Left colon (tissue), 2 donors: Measurements from ENCODE around the gene CNIH3. TPM values are rescaled to one million over a fixed set of nuclear protein-coding genes. Genes with fewer than 3 reads are reported as not detected.
"Not testable (repeated sequence)": the region's sequence is repeated elsewhere in the genome, so short reads cannot be mapped to it uniquely, and the experiment has no call there.

Source experiments
- ATAC-seq: fragments of 200-7000 bp; cut with Tn5 transposase; one replicate; pipeline ENCODE4 v1.9.1; 2020; ENCODE audit warnings: mild to moderate bottlenecking, moderate library complexity
- DNase-seq, 2 donors: peaks; one replicate each; pipeline ENCODE4 v3.0.0-alpha.2; 2020
- intact Hi-C, 2 donors: fragments of 100-400 bp; cut with DNase I in 1 of 2; cut with micrococcal nuclease in 1 of 2; formaldehyde crosslinking; loops; one replicate each; pipeline versions ENCODE4 v1.11.2 to v1.14.0; 2022; cut with DNase I, micrococcal nuclease
- total RNA-seq, 2 donors: library from RNA; stranded (reverse); fragmentation: NEBNext Ultra II Directional; extraction: Animal tissue kit (Norgen Biotek cat#: 25700); gene quantifications; one replicate each; pipeline ENCODE4 v1.2.1, GENCODE V29; 2021
- donor health status: DM: no; HTN: no; CAD: no.
- donor health status: DM: yes; HTN: yes; CAD: no.

Gene CNIH3
- total RNA-seq, 2 donors from 2014 or later, result 0.95 to 1.5 TPM

DNA sequence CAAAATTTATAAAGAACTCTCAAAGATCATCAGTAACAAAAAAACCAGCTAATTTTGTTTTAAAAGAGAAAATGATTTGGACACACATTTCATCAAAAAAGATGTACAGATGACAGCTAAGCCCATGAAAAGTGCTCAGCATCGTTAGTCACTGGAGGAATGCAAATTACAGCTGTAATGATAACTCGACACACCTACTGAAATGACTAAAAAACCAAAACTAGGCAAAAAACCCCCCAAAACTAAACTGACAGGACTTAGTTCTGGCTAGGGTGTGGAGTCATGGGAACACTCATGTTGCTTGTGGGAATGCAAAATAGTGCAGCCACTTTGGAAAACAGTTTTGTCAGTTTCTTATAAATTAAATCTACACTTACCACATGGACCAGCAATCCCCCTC lies 59.5 kb downstream of the CNIH3 start:
- no peak for ATAC-seq
- DNase-seq, result no peak
- intact Hi-C loops, result no loop called here

DNA sequence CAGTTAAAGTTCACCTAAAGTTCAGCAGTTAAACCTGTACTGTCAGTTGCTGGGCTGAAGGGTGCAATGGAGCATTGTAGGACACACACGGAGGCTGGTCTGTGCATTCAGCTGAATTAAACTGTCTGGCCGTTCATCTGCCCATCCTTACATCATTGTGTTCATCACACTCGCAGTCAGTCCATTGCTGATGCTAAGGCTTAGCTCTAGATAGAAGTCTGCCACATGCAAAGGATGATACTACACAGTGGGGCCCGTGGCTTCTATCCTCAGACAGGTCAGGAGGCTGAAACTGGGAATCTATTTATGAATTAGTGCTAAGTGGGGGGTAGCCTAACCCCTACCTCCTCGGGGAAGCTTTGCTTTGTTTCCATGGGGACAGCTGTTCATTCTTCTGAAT lies 60.4 kb downstream of the CNIH3 start:
- ATAC-seq (no peak), DNase-seq (no peak)
- intact Hi-C loops, result no loop called here

DNA sequence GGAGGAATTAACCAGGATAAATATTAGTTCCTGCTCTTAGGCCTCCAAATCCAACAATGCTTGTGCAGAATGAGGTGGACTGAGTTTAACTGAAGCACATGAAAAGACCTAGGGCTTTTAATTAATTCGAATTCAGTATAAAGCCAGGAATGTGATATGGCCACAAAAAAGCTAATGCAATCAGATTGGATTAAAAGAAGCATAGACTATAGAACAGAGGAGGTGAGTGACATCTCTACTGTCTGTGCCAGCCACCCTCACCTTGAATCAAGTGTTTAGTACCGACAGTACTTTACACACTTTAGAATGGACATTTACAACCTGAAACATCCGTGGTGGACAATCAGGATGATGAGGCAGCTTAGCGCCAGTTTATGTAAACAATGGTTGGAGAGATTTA lies 62.1 kb downstream of the CNIH3 start:
- no peak for DNase-seq
- ATAC-seq, result no peak
- intact Hi-C loops, result no loop called here

DNA sequence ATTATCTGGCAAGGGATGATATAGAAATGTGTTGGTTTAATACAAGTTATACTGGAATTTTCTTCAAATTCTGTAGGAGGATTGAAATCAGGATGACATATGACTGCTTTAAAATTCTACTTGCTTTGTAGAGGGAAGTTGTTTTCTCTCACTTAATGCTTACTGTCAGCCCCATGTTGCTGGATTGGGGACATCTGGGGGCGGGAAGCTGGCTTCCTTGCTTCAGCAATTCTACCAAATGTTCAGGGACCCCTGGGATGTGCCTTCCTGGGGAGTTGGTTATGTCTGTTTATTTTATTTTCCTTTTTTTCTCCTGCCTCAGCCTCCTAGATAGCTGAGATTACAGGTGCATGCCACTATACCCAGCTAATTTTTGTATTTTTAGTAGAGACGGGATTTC lies 63.5 kb downstream of the CNIH3 start:
- intact Hi-C loops, result no loop called here
- ATAC-seq, result no peak
- DNase-seq, result no peak

DNA sequence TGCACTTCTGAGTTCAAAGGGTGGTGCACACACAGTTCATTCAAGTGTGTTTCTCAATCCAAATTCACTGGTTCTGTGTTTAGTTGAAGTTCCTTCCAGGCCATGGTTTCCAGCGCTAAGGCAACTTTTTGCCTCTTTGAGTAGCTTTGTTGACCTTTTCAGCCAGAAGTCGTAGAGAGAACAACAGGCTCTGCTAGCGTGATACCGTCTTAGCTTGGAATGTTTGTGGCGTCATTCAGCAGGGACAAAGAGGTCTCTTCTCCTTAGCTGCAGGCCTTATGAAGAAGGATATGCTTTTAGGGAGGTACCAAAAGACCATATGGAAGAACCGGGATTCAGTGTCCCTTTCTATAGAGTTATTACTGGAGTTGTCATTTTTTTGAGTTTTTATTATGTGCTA lies 65.7 kb downstream of the CNIH3 start:
- no peak for ATAC-seq
- intact Hi-C loops, result no loop called here
- DNase-seq, result no peak

DNA sequence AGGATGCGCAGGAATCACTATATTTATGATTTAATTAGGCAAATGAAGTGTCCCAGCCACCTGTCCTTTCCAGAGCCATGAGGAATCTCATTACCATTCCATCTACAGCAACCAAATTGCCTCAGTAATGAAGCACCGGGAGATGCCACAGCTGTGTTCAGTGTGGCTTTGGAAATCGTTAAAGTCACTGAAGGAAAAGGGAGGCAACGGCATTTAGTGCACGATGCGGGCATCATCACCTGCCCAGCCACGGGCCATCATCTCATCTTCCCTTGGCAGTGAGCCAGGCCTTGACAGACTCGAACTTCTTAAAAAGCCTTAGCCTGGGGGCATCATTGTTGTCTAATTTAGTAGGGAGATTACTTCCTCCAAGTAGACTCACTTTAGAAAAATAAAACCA lies 67.8 kb downstream of the CNIH3 start:
- no peak for ATAC-seq

DNA sequence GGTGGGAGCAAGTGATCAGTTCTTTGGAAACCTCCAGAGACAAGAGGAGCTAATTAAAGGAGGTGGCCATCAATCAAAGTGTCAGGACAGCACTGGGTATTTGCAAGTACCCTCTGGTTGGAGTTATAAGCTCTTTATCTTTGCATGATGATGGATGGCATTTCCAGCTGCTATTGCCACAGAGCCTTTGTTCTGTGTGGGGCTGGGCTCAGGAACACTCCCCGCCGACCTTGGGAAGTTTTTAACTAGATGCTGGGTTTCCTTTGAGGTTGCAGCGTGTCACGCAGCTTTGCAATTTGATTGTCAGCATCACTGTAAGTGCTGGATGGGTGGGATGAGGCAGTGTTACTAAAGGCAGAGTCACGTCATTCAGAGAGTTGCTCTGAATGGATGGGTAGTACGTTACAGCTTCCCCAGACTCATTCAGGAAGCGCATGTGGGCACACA lies 68.9 kb downstream of the CNIH3 start:
- ATAC-seq (no peak), DNase-seq (no peak)
- intact Hi-C loops, result no loop called here

More for the DNA sequence above, 67.8 kb downstream of the CNIH3 start:
- DNase-seq, result no peak
- intact Hi-C loops, result no loop called here

DNA sequence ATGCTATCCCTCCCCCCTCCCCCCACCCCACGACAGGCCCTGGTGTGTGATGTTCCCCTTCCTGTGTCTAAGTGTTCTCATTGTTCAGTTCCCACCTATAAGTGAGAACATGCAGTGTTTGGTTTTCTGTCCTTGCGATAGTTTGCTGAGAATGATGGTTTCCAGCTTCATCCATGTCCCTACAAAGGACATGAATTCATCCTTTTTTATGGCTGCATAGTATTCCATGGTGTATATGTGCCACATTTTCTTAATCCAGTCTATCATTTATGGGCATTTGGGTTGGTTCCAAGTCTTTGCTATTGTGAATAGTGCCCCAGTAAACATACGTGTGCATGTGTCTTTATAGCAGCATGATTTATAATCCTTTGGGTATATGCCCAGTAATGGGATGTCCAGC lies 70.0 kb downstream of the CNIH3 start:
- intact Hi-C loops, ATAC-seq, DNase-seq: not testable (repeated sequence)

DNA sequence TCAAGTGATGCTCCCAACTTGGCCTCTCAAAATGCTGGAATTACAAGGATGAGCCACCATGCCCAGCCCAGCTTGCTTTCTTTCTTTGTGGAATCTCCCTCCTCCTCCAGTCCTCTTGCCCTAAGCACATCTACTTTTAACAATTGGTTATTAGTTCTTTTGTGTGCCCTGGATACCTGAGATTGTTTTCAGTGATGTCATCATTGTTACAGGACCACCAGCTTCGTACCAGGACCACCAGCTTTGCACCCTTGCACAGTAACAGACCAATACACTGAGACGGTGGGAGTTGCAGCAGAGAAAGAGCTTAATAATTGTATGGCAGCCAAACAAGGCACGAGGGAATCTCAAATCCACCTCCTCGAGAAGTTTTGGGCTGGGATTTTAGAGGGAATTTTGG lies 71.3 kb downstream of the CNIH3 start:
- intact Hi-C loops, result no loop called here
- ATAC-seq (no peak), DNase-seq (no peak)

DNA sequence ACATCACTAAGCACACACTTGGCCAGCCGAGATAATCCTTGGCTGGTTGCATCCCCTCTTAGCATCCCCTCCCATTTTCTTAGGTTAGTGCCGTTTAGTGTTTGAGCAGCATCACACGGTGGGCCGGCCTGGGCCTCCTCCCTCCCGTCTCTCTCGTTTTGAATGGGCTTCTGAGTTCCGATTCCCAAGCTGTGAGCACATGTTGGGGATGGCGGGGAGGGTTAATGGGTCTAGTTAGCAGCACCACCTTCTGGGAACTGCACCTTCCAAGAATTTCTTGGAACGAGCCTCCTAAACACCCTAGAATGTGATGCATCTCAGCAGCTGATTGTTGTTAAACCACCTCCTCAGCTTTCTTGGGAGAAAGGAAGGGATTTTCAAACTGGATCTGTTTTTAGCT lies 73.3 kb downstream of the CNIH3 start:
- no peak for DNase-seq
- intact Hi-C loops, result no loop called here
- no peak for ATAC-seq

DNA sequence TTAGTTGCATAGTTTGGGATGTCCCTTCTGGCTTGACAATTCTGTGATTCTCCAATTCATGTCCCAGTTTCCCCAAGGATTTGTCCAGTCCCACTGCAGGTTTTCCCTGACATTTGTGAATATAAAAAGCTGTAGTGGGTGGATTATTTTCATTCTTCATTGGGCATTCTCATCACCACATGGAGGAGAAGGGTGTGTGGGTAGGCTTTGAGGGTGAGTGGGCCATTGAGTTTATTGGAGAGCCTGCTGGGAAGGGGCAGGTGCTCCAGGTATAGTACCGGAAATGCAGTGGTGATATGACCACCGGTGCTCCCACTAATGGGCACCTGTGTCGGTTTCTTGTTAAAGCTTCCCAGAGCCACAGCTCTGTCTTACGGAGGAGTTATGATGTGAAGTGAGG lies 74.5 kb downstream of the CNIH3 start:
- ATAC-seq (no peak), DNase-seq (no peak)
- intact Hi-C loops, result no loop called here

DNA sequence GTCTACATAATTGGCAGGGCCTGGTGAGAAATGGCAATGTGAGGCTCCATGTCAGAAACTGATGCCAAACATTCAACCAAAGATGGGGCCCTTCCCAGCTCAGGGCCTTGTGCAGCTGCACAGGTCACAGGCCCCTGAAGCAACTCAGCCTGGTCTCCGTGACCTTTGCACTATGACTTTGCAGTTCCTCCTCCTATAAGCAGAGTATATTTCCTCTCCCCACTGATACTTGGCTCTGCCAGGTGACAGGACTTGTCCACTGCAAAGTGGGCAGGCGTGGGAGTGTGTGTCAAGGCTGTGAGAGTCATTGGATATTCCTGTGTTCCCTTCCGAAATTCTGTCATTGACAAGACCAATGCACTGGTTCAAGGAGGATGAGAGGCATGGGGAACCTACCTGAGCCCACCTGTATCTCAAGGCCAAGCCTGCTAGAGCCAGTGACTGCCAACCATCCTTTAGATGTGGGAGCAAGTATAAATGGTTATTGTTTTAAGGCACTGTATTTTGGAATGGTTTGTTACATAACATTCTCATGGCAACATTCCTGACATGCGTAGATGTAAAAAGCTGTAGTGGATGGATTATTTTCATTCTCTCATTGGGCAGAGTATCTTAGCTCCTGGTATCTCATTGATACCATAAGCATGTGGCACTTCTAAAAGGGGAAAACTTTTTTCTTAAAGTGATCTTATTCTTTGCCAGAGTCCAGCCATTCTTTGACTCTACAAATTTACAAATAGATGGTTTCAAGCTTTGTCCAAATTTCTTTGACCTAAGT lies 75.2 kb downstream of the CNIH3 start:
- DNase-seq, result no peak
- ATAC-seq, result no peak
- intact Hi-C loops, result no loop called here

DNA sequence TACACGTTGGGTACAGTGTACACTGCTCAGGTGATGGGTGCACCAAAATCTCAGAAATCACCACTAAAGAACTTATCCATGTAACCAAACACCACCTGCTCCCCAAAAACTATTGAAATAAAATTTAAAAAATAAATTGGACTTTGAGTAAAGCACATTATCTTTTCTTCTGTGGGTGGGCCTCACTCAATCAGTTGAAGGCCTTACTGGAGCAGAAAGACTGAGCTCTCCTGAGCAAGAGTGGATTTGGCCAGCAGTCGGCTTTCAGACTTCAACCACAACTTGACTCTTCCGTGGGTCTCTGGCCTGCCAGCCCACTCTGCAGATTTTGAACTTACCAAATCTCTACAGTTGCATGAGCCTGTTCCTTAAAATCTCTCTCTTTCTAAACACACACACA lies 78.9 kb downstream of the CNIH3 start:
- intact Hi-C loops, result no loop called here
- ATAC-seq (no peak), DNase-seq (no peak)

DNA sequence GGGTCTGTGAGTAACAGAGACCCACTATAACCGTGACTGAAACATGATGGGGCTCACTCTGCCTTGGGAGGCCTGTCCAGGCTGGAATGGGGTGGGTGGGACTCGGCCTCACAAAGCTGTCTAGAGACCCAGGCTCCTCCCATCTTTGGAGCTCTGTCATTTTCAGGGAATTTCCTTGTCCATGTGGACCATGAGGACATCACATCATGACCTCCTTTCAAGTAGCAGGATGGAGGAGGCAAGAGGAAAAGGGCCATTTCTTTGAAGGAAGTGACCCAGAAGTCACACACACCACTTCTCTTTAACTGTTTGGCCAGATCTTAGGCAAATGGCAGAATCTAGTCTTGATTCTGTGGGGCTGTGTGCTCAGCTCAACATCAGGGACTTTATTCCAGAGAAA lies 79.9 kb downstream of the CNIH3 start:
- intact Hi-C loops, result no loop called here
- DNase-seq, result no peak

DNA sequence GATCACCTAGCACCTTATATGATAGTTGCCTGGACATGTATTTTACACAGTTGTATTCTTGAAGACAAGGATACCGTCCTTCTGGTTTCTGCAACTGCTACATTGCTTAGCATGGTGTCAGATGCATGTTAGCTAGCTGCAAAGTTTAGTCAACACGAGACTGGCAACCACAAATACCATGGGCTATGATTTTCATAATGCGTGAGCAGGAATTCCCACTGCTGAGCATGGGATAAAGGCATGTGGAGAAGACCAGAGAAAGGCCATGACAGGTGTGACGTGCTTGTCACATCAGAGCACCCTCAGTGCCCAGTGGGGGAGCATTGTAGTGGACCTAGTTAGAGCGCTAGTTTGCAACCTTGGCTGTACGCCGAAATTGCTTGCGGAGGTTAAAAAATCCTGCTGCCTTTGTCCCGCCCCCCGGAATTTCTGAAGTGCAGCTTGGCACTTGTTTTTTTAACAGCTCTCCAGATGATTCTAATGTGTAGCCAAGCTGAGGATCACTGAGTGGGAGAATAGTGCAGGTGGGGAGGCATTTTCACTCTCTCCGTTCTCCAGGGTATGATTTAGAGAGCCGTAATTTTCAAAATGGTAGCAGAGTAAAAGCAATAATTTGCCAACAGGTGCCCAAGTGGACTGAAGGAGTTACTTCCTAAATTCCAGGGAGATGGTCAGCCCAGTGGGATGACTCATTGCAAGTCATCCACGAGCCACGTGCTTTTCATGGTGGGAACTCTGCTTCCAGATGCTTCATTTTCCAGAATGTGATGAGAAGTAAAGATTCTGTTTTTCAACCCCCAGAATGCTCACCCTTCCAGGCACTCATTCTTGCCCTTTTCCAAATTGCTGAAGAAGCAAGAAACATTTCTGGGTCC lies 81.0 kb downstream of the CNIH3 start:
- ATAC-seq, result no peak
- intact Hi-C loops, result no loop called here
- DNase-seq, result no peak

More for the DNA sequence above, 79.9 kb downstream of the CNIH3 start:
- no peak for ATAC-seq

DNA sequence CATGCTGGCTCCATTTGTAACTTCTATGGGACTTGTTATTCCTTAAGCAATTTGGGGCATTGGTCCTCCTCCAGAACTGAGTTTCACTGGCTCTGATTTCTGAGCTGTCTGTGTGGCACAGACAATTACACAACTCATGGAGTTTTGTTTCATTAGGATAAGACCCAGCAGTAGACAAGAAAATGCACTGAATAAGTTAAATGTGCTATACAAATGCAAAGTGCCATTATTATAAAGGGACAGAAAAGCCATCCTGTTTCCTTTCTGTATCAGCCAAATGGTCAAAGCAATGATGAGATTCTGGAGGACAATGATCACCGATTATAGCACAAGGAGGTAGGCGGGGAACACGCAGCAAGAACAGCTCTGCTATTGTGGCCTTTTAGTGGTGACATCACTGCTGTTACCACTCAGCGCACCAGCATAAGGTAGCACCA lies 81.9 kb downstream of the CNIH3 start:
- ATAC-seq, result no peak
- intact Hi-C loops, result no loop called here

DNA sequence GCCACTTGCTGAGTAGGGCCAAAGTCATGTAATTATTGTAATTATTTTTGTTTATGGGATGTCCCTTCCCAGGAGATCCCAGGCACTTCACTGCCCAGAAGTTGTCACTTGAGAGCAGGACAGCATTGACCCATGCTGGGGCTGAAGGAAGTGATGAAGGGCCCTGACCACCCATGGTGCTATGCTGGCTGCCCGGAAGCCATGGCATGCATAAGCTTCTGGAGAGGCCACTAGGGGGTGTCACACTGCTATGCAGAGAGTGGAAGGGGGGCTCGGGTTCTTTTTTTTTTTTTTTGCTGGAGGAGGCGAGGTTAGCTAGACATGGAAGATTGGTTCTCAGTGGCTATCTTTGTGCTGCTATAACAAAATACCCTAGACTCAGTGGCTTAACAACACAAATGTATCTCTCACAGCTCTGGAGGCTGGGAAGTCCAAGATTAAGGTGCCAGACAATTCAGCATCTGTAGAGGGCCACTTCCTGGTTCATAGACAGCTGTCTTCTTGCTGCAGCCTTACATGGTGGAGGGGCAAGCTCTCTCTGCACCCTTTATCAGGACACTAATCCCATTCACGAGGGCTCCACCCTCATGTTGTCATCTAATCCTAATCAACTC lies 84.9 kb downstream of the CNIH3 start:
- ATAC-seq (no peak), DNase-seq (no peak)
- intact Hi-C loops, result no loop called here

More for the DNA sequence above, 81.9 kb downstream of the CNIH3 start:
- DNase-seq, result no peak

DNA sequence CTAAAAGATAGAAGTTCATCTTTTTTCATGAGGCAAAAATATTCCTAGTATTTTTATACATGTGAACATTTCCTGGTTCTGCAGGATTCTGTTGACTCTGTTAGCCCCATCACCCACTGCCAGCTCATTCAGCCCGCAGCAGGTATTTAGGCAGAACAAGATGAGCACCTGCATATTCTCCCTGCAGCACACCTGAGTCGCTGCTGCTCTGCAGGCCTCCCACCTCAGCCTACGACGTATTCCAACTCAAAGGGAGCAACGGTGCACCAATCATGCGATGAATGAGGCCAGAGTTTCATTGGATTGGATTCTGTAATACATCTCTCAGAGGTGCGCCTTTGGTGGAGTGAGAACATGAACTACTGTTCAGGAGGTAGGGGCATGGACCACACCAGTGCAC lies 87.6 kb downstream of the CNIH3 start:
- intact Hi-C loops, result no loop called here
- DNase-seq (no peak), ATAC-seq (no peak)

DNA sequence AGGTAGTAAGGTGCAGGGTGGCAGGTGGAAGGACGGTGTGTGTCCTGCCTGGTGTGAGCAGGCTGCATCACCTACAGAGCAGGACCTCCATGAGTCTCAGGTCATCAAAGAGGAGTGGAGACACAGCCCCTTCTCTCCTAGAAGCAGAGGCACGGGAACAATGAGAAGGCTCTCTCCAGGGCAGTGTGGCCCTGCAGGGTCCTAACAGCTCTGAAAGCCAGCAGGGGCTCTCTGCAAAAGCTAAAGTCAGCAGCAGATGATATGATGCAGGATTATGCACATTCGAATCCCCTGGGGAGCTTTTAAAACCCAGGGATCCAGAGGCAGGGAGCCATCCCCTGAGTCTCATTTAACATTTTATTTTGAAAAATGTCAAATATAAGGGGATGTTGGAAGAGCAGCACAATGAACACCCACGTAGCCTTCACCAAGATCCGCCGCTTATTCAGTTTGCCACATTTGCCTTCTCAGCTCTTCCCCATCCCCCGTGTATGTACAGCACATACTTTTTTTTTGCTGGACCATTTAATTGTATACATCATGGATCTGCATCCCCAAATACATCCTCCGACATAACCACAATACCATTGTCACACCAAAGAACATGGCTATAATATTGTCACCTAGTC lies 88.1 kb downstream of the CNIH3 start:
- no peak for ATAC-seq
- intact Hi-C loops, result no loop called here

More for the DNA sequence above, 88.1 kb downstream of the CNIH3 start:
- no peak for DNase-seq
